ENCODE results near the gene NRM. TPM values are rescaled to one million over a fixed set of nuclear protein-coding genes. Genes with fewer than 3 reads are reported as not detected.
A peak's percentile ranks its signal among the peaks of the same experiment; 100 is the strongest.

NRM gene
- total and polyA plus RNA-seq, 3 donors from 2014 or later: 9.5 to 26.6 (median 10.5) TPM

DNA sequence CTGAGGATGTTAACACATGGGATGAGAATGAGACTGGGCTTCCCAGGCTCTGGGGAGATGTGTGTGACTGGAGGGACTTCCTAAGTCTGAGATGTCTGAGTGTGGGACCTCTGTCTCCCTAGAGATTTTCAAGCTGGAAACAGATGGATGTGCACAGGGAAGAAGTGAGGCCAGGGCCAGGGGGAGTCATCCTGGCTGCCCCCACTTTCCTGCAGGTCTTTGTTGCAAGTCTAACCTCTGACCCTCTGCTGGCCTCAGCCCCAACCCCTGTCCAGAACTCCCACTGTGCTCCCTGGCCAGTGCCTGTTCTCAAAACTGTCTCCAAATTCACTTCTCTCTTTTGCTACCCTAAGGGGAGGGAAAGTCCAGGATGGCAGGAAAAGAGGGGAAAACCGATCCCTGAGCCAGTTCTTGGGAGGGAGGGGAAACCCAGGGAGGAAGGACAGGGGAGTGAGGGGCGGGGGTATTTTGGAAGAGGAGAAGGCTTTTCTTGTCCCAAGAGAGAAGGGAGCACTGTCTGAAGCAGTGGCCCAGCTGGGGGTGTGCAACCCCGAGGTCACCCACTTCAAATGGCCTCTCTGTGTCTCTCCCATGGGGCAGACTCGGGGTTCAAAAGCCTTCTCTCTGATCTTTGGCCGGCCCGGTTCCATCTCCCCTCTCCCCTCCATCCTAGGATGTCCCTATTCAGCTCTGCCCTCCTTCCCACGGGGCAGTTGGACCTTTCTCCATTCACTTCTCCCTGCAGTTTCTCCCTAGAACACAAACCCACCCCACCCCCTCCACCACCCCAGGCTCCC, 7.4 kb downstream of the NRM start:
- H3K4me1 ChIP-seq: peaks cover 36% of the 10 kb centered on the region

GRCh38 chr6:30682143-30683117, 8.4 kb downstream of the NRM start:
- intact Hi-C loops (cut with DNase I; ENCODE audit: low total_unique reads): no loop called here
- WGBS, 2 donors: 43 to 51% methylated on average over 8 to 11 of the region's 11 CpGs
- peak; percentile 62 for DNase-seq
- peak overlapping the region; percentile 89 to 94 for H3K27ac ChIP-seq
- H3K4me3 ChIP-seq: peak overlapping the region; percentile 68 to 76
- H3K4me1 ChIP-seq: peaks cover 29% of the 10 kb centered on the region
- H3K9me3 ChIP-seq: no peaks in the 10 kb centered on the region
- no peaks in the 10 kb centered on the region for H3K36me3 ChIP-seq (ENCODE audit: low read depth, missing control alignments)
- no peak for TF ChIP-seq CTCF (IDR thresholded peaks at IDR 0.05)
- no peak for TF ChIP-seq POLR2A (IDR thresholded peaks at IDR 0.05)
- no peaks in the 10 kb centered on the region for H3K27me3 ChIP-seq

More for the DNA sequence above, 7.4 kb downstream of the NRM start:
- H3K36me3 ChIP-seq (ENCODE audit: low read depth, missing control alignments): no peaks in the 10 kb centered on the region
- H3K27ac ChIP-seq: peak overlapping the region; percentile 89 to 94
- H3K4me3 ChIP-seq: peak overlapping the region; percentile 68 to 76
- TF ChIP-seq CTCF (IDR thresholded peaks at IDR 0.05) (no peak), POLR2A (IDR thresholded peaks at IDR 0.05) (no peak)
- intact Hi-C loops (cut with DNase I; ENCODE audit: low total_unique reads): no loop called here
- H3K27me3 ChIP-seq: no peaks in the 10 kb centered on the region
- WGBS, 2 donors: 31 to 40% methylated on average over 7 of the region's 7 CpGs
- H3K9me3 ChIP-seq: no peaks in the 10 kb centered on the region
- DNase-seq: no peak

GRCh38 chr6:30681766-30682142, 9.0 kb downstream of the NRM start:
- TF ChIP-seq CTCF (IDR thresholded peaks at IDR 0.05): no peak
- no peak for TF ChIP-seq POLR2A (IDR thresholded peaks at IDR 0.05)
- Histone ChIP-seq H3K36me3 (ENCODE audit: low read depth, missing control alignments) (no peaks in the 10 kb centered on the region), H3K27ac (peak overlapping the region; percentile 89 to 94), H3K4me1 (peaks cover 29% of the 10 kb centered on the region), H3K27me3 (no peaks in the 10 kb centered on the region), H3K4me3 (no peak overlapping the region), H3K9me3 (no peaks in the 10 kb centered on the region)
- 61 to 76% methylated on average over 4 of the region's 4 CpGs for WGBS, 2 donors
- intact Hi-C loops (cut with DNase I; ENCODE audit: low total_unique reads): no loop called here
- DNase-seq: no peak

DNA sequence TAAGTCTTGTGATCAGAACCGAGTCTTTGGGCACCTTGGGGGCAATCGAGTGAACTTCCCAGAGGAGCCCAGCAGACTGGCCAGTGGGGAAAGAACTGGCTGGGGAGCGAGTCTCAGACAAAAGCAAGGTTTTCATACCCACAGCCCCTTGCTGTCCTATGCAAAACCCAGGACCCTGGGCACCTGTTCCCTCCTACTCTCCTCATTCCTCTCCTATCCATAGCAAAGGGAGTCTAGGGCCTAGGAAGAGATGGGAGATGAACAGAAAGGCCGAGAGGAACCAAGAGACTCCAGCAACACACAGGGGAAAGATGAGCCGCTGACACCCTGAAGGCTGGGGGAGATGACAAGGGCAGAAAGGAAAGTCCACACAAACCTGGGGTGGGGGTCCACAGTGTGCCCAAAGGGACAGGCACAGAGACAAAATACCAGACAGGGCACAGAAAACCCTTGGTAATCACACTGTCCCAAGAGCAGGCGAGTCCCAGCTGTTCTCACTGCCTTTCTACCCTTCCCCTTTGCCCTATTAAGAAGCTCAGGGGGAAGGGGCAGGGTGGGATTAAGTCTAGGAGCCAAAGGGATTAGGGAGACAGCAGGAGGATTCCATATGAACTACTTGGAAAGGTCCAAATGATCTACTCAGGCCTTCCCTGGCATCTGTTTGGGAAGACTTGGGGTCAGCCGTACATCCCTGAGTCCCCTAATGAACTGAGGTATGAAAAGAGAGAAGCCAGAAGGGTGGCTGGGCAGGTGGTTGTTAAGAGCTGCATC, 10.8 kb downstream of the NRM start:
- Histone ChIP-seq H3K4me1 (peaks cover 21% of the 10 kb centered on the region), H3K27me3 (no peaks in the 10 kb centered on the region), H3K36me3 (ENCODE audit: low read depth, missing control alignments) (no peaks in the 10 kb centered on the region), H3K27ac (no peak overlapping the region), H3K9me3 (no peaks in the 10 kb centered on the region), H3K4me3 (no peak overlapping the region)
- TF ChIP-seq POLR2A (IDR thresholded peaks at IDR 0.05) (no peak), CTCF (IDR thresholded peaks at IDR 0.05) (no peak)
- no peak for DNase-seq
- 54 to 61% methylated on average over 7 of the region's 7 CpGs for WGBS, 2 donors
- intact Hi-C loops (cut with DNase I; ENCODE audit: low total_unique reads): loop anchor here (2.0 kb wide), 1 partner anchor 43 kb away; no protein-coding TSS in a partner anchor
